ENCODE measurements around the gene ARMC9. TPM values are rescaled to one million over a fixed set of nuclear protein-coding genes. Genes with fewer than 3 reads are reported as not detected.
A peak's percentile ranks its signal among the peaks of the same experiment; 100 is the strongest.
"Not testable (repeated sequence)": the region's sequence is repeated elsewhere in the genome, so short reads cannot be mapped to it uniquely, and the experiment has no call there.

The ARMC9 gene
- total RNA-seq, 1 experiment from 2014 or later = 42.7 TPM

DNA sequence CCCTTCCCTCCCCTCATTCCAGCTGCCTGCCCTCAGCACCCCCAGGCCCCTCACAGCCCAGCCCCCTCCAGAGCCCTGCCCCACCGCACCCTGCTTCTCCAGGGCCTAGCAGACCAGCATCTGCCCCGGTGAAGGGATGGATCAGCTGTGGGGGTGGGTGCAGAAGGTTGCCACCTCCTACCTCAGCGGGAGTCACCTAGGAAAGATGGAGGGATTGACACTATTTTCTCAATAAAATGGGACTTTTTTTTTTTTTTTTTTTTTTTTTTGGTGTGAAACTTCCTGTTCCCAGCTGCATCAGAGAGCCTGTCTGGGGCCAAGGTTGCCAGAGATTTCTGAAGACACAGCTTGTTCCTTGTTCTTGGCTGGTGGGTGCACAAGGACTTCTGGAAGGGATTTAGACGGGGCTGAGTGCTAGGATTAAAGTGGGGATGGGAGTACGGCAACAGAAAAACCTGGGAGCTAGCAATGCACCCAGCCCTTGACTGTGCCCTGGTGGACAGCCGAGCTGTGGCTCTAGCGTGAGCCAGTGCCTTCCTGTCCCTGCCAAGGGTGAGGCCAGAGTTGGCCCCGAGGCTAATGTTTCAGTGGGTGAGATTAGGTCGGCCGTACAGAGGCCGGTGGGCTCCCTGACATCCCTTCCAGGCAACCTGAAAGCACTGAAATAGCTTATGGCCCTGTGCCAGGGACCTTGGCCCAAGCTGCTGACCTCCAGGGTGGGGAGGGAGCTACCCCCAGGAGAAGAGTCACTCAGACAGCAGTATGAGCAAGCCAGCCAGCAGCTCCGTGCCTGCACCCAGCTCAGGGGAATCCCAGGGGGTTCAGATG is 201.6 kb downstream of the ARMC9 start:
- in situ Hi-C loops (cut with HindIII; ENCODE audit: low pct_unique_long_range_greater_than_20kb, low sequenced_read_pairs) = loop anchor here (25.0 kb wide), 1 partner anchor 88 kb away; no protein-coding TSS in a partner anchor
- Histone ChIP-seq H3K4me1 (ENCODE audit: control insufficient read depth, insufficient read depth, low read length) (peaks cover 67% of the 10 kb centered on the region), H3K27ac (ENCODE audit: low read length) (peak overlapping the region; percentile 90), H3K4me3 (ENCODE audit: low read depth in 2 of 2, low read length in 2 of 2) (peak overlapping the region in 1 of 2 experiments; percentile 50; a peak in 2 of 4 replicates), H3K9me3 (ENCODE audit: control insufficient read depth, insufficient read depth, low read depth, low read length) (no peaks in the 10 kb centered on the region), H3K36me3 (ENCODE audit: control insufficient read depth, insufficient read depth, low read length) (no peaks in the 10 kb centered on the region), H3K27me3 (ENCODE audit: control insufficient read depth, insufficient read depth, low read length) (no peaks in the 10 kb centered on the region)
- intact Hi-C loops (cut with micrococcal nuclease; ENCODE audit: unreplicated experiment) = loop anchor here (5.0 kb wide), 1 partner anchor 38 kb away; no protein-coding TSS in a partner anchor
- TF ChIP-seq POLR2AphosphoS5 (IDR thresholded peaks at IDR 0.05; ENCODE audit: low read depth, low read length) (no peak; the same call in 1 of the 2 replicates), CTCF (IDR thresholded peaks at IDR 0.05) (no peak), SIN3A (IDR thresholded peaks at IDR 0.05; ENCODE audit: borderline replicate concordance, insufficient read depth, low read depth, low read length) (no peak), REST (IDR thresholded peaks at IDR 0.05; ENCODE audit: insufficient read depth in 1 of 2, low read depth in 2 of 2, low read length in 1 of 2) (no peak), TCF7L2 (IDR thresholded peaks at IDR 0.05; ENCODE audit: low read depth, low read length) (no peak)
- ChIA-PET CTCF (interaction anchor here (0.6 to 1.4 kb wide), 8 partner anchors 35 to 324 kb away, joined by 3 to 11 read pairs (median 4); no protein-coding TSS in a partner anchor), POLR2A (interaction anchor here (0.6 to 1.0 kb wide), 4 partner anchors 12 to 65 kb away, joined by 3 to 6 read pairs (median 4); no protein-coding TSS in a partner anchor)
- DNase-seq (ENCODE audit: low read depth, low spot score) (no peak), ATAC-seq (peak; percentile 66)
- BruUV-seq (replicated peaks) = TSS peak; percentile 92

DNA sequence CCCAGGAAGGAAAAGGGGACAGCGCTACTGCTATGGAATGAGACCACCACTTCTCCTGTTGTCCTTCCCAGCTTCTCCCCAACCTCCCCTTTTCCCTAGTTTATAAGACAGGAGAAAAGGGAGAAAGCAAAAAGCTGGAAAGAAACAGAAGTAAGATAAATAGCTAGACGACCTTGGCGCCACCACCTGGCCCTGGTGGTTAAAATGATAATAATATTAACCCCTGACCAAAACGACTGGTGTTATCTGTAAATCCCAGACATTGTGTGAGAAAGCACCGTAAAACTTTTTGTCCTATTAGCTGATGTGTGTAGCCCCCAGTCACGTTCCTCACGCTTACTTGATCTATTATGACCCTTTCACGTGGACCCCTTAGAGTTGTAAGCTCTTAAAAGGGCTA is 202.2 kb downstream of the ARMC9 start:
- intact Hi-C loops (cut with micrococcal nuclease; ENCODE audit: unreplicated experiment); DNase-seq (ENCODE audit: low read depth, low spot score); ATAC-seq; H3K27me3 ChIP-seq (ENCODE audit: control insufficient read depth, insufficient read depth, low read length); BruUV-seq (replicated peaks); H3K36me3 ChIP-seq (ENCODE audit: control insufficient read depth, insufficient read depth, low read length); H3K9me3 ChIP-seq (ENCODE audit: control insufficient read depth, insufficient read depth, low read depth, low read length): not testable (repeated sequence)
- H3K4me3 ChIP-seq (ENCODE audit: low read depth in 2 of 2, low read length in 2 of 2) = peak overlapping the region in 1 of 2 experiments; percentile 50; a peak in 2 of 4 replicates
- peak; percentile 68 for TF ChIP-seq CTCF (IDR thresholded peaks at IDR 0.05)
- peaks cover 72% of the 10 kb centered on the region for H3K4me1 ChIP-seq (ENCODE audit: control insufficient read depth, insufficient read depth, low read length)
- peak overlapping the region; percentile 90 for H3K27ac ChIP-seq (ENCODE audit: low read length)
- in situ Hi-C loops (cut with HindIII; ENCODE audit: low pct_unique_long_range_greater_than_20kb, low sequenced_read_pairs) = loop anchor here (25.0 kb wide), 1 partner anchor 88 kb away; no protein-coding TSS in a partner anchor
- ChIA-PET CTCF (interaction anchor here (0.6 to 1.4 kb wide), 6 partner anchors 35 to 324 kb away, joined by 3 to 6 read pairs (median 4); no protein-coding TSS in a partner anchor), POLR2A (interaction anchor here (0.6 to 1.0 kb wide), 3 partner anchors 13 to 30 kb away, joined by 3 to 4 read pairs (median 4); no protein-coding TSS in a partner anchor)
